Measurements from ENCODE around the gene PPL.

Gene PPL

GRCh38 chr16:4904942-4905615 is 31.9 kb downstream of the PPL start:
- H3K4me3 ChIP-seq (ENCODE audit: low read depth, low read length), result no peak overlapping the region
- H3K27ac ChIP-seq (ENCODE audit: extremely low read depth, low read depth, low read length), result no peak overlapping the region
- H3K4me1 ChIP-seq (ENCODE audit: control insufficient read depth, insufficient read depth, low read length), result no peaks in the 10 kb centered on the region
- TF ChIP-seq ZFHX2 (tag by site-specific recombination; conservative IDR thresholded peaks at IDR 0.05) (no peak), ZNF777 (tag by site-specific recombination; IDR thresholded peaks at IDR 0.05; ENCODE audit: borderline replicate concordance) (no peak), ZNF660 (tag by site-specific recombination; IDR thresholded peaks at IDR 0.05) (no peak), ZNF843 (tag by site-specific recombination; IDR thresholded peaks at IDR 0.05) (no peak), SP3 (tag by site-specific recombination; IDR thresholded peaks at IDR 0.05) (no peak), ZNF169 (tag by site-specific recombination; IDR thresholded peaks at IDR 0.05) (no peak), ZBTB17 (tag by site-specific recombination; IDR thresholded peaks at IDR 0.05) (no peak), TSHZ1 (tag by site-specific recombination; IDR thresholded peaks at IDR 0.05; ENCODE audit: borderline replicate concordance) (no peak), ZNF112 (tag by site-specific recombination; IDR thresholded peaks at IDR 0.05) (no peak), ZNF433 (tag by site-specific recombination; IDR thresholded peaks at IDR 0.05; ENCODE audit: low read depth) (no peak), ZNF280C (tag by site-specific recombination; IDR thresholded peaks at IDR 0.05) (no peak), SP2 (tag by site-specific recombination; IDR thresholded peaks at IDR 0.05) (no peak), ZNF394 (tag by site-specific recombination; IDR thresholded peaks at IDR 0.05; ENCODE audit: borderline replicate concordance) (no peak), ZNF571 (tag by site-specific recombination; IDR thresholded peaks at IDR 0.05) (no peak), GLI4 (tag by site-specific recombination; IDR thresholded peaks at IDR 0.05) (no peak), YY2 (tag by site-specific recombination; IDR thresholded peaks at IDR 0.05) (no peak)
- ChIA-PET CTCF (no interaction called here), POLR2A (no interaction called here)
- no peaks in the 10 kb centered on the region for H3K9me3 ChIP-seq (ENCODE audit: control insufficient read depth, insufficient read depth, low read depth, low read length)
- no peaks in the 10 kb centered on the region for H3K36me3 ChIP-seq (ENCODE audit: control insufficient read depth in 2 of 2, insufficient read depth in 1 of 2, low read length in 2 of 2)

GRCh38 chr16:4904108-4904941 is 32.6 kb downstream of the PPL start:
- Histone ChIP-seq H3K4me1 (ENCODE audit: control insufficient read depth, insufficient read depth, low read length) (no peaks in the 10 kb centered on the region), H3K27ac (ENCODE audit: extremely low read depth, low read depth, low read length) (no peak overlapping the region), H3K36me3 (ENCODE audit: control insufficient read depth in 2 of 2, insufficient read depth in 1 of 2, low read length in 2 of 2) (no peaks in the 10 kb centered on the region), H3K9me3 (ENCODE audit: control insufficient read depth, insufficient read depth, low read depth, low read length) (no peaks in the 10 kb centered on the region), H3K4me3 (ENCODE audit: low read depth, low read length) (no peak overlapping the region)
- TF ChIP-seq ZFP37 (tag by site-specific recombination; IDR thresholded peaks at IDR 0.05) (no peak), ZNF623 (tag by site-specific recombination; IDR thresholded peaks at IDR 0.05) (peak; percentile 99)
- ChIA-PET CTCF (interaction anchor here (0.6 kb wide), 2 partner anchors 66 to 98 kb away, joined by 3 read pairs; no protein-coding TSS in a partner anchor), POLR2A (no interaction called here)

All from HEK293 (cell line).